ENCODE measurements around the gene LRP1B.
"Not testable (repeated sequence)": the region's sequence is repeated elsewhere in the genome, so short reads cannot be mapped to it uniquely, and the experiment has no call there.

- not testable (repeated sequence) for TF ChIP-seq POLR2A (IDR thresholded peaks at IDR 0.05; ENCODE audit: low read depth); EP300 (IDR thresholded peaks at IDR 0.05); CTCF (IDR thresholded peaks at IDR 0.05)
Measured at GRCh38 chr2:140277344-140277743, 1853.5 kb downstream of the LRP1B start.

Data from esophagus muscularis mucosa (tissue), 4 donors.